Hepatic stellate cell (primary cell): ENCODE measurements around the gene SHB.
A peak's percentile ranks its signal among the peaks of the same experiment; 100 is the strongest.
"Not testable (repeated sequence)": the region's sequence is repeated elsewhere in the genome, so short reads cannot be mapped to it uniquely, and the experiment has no call there.

Experiments
- DNase-seq: peaks from one replicate; pipeline ENCODE4 v3.0.0; 2011; ENCODE audit warnings: low spot score

SHB gene

GRCh38 chr9:38062106-38062497, 6.9 kb downstream of the SHB start:
- no peak for DNase-seq

- DNase-seq: no peak
Observed at GRCh38 chr9:38061326-38061977, 7.6 kb downstream of the SHB start.

GRCh38 chr9:38060681-38061080, 8.3 kb downstream of the SHB start:
- no peak for DNase-seq

DNA sequence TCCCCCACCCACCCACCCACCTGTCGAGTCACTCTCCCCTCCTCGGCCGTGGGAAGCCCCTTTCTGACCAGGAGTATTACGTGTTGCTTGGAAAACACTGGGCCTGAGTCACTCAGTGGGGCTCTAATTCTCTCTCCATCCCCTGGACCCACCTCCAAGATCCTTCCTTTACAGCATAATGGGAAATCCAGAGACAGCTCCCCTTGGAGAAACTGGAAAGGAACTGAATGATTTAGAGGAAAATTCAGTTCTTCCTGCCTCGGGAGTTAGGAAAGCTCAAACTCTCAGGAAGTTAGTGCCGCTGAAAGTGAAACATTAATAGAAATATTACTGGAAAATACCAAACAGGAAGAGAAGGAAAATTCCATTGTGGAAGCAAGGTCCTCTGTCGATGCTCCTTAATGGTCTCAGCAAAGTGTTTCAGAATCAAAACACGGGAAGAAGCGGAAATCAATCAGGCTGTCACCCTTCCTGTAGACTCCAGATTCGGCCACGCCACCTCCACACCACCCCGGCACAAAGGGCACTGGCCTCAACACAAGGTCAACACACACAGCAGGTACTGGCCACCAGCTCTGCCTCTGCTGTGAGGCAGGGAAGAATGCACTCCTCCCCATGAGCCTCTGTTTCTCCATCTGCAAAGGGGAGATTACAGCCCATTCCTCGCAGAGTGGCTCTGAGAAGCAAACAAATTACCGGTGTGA, 9.6 kb downstream of the SHB start:
- no peak for DNase-seq

- DNase-seq: no peak
Observed at GRCh38 chr9:38058452-38059232, 10.4 kb downstream of the SHB start.

DNA sequence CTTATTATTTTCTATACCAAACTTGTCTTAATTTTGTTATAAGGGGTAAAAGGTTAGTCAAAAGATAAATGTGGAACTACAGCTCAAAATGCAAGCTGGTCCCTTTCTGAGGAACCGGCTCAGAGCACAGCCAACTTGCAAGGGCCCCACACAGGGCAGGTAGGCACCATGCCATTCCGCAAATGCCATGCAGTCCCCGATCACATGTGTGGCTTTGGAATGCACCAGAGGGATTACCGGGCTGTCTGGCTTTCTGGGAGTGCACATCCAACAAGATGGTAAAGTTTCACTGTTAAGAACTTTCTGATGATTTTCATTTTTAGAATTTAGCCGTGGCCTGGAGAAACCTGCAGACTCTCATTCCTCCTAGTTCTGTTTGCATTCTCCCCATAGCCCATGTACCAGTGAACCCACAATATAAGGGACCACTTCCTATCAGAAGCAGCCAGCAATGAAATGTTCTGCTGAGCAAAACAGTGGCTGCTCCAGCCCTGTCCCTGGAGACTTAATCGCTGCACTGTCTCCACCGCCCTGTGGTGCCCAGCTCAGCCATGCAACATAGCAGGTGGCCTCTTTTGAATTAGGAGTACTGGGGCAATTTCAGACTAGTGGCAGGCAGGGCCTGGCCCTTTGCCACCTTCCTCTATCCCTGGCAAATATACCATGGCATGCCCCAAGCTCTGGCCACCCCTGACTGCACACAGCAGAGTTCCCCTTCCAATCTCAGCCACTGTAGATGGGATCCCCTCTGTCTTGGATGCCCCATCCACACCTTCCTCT, 11.4 kb downstream of the SHB start:
- no peak for DNase-seq

- no peak for DNase-seq
Observed at GRCh38 chr9:38054653-38055052, 14.4 kb downstream of the SHB start.

DNA sequence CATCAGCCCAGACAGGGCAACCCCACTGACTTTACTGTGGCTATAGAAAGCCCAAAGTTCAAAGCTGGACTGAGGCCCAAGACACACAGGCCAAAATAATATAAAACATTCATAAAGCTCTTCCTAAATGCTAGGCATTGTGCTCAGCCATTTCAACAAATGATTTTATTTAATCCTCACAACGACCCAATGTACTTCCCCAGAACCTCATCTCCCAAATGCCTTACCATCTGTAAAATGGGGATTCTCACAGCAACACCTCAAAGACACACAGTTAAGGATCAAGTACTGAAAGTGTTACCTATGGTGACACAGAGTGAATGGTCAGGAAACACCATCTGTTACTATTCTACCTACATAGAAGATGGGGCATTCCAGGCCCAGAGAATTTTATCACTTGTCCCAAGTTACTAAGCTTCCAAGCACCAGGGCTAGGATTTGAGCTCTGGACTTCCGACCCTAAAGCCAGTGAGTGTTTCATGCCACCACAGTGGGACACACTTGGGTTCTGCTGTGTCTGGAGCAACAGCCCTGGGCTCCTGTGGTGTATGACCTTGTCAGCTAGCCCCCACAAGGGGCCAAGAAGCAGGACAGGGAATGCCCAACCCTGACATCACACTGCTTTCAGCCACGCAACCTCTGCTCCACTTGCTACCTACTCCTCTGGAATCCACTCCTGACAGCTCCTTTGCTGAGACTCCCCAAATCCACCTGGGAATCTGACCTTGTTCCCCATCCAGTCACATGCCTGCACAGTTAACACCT, 15.1 kb downstream of the SHB start:
- no peak for DNase-seq

DNA sequence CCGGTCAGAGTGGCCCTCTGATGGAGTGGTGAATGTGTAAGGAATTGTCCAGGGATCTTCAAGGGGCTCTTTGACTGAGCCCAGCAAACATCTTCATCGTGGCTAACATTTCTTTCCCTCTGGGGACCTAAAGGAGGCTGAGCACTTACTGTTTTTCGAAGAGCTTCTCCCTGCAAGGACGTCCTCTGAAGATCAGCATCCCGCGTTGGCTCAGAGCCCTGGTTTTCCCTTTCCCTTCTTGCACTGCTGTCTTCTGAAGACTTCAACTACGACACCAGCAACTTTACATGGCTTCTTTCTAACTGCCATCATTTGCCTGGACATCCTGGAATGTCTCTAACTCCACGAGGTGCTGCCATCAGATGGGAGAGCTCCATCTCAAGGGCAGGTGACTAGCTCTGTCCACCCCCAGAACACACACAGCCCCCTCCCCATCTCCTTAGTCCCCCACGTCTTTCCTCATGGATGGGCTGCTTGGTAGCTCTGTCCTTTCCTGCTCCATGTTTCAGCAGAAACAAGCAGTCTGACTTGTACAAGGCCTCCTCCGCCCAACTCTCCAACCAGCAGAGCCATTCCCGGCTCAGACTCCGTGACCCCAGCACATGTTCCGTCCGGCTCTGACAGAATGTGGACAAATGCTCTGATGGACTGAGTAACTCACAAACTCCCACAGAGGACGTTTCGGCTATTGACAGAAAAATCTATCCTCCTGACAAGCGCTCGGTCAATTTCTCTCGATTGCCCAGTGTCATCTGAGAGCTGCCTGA, 17.1 kb downstream of the SHB start:
- no peak for DNase-seq

DNA sequence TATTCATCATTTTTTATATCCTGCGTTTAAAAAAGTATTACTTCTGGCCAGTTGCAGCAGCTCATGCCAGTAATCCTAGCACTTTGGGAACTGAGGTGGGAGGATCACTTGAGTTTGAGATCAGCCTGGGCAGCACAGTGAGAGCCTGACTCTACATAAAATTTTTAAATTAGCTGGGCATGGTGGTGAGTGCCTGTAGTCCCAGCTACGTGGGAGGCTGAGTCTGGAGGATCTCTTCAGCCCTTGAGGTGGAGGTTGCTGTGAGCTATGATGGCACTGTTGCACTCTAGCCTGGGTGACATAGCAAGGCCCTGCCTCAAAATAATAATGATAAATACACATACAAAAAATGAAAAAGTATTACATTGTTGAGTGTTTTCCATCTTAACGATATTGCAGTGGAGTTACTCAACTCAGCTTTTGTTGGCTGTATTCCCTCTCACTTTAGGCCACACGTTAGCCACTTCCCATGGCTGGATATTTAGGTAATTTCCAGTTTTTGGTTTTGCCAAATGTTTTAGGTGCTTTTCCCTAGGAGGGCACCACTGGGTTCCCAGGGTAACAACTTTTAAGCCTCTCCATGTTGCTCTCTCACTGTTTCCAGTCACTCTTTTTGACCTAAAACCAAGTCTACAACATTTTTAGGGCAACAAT, 20.6 kb downstream of the SHB start:
- no peak for DNase-seq

DNA sequence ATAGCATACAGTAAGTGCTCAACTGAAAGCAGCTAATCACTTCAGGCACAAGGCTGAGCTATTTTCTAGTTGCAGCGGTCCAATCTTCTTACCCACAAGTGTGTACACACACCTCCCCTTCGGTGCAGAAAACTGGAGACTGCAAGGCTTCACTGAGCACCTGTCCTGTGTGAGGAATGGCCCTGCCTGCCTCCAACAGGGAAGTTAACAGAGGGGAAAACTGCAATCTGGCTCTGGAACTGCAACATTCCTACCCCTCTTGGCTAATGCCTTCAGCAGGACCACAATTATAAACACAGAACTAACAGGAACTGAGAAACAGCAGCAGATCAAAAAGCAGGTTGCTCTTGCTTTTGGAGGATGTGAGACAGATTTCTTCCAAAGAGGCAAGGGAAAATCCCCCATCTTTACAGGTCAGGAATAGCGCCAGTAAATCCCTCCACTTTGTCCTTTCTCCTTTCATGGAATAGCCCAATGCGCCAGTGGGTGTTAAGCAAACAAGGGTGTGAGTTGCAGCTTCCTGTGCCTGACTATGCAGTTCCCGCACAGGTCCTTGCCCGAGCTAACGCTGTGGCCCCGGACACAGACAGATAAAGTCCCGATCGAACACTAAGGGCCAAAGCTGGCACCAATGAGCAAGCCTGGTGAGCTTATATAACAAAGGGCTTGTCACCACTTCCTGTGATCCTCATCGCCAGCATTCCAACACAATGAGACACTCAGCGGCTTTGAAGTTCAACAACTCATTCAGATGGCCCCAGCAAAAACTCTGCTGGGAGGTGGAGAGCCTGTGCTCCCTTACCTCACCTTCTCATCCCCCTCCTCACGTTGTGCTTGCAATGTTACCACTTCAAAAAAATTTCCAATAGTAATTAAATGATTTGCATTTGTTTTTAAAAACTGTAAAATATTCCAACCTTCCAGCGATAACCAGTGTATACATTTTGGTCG, 21.5 kb downstream of the SHB start:
- DNase-seq: peak; percentile 84

GRCh38 chr9:38046661-38047300, 22.2 kb downstream of the SHB start:
- peak; percentile 75 for DNase-seq

GRCh38 chr9:38045939-38046338, 23.1 kb downstream of the SHB start:
- not testable (repeated sequence) for DNase-seq

GRCh38 chr9:38044706-38045105, 24.3 kb downstream of the SHB start:
- no peak for DNase-seq

DNA sequence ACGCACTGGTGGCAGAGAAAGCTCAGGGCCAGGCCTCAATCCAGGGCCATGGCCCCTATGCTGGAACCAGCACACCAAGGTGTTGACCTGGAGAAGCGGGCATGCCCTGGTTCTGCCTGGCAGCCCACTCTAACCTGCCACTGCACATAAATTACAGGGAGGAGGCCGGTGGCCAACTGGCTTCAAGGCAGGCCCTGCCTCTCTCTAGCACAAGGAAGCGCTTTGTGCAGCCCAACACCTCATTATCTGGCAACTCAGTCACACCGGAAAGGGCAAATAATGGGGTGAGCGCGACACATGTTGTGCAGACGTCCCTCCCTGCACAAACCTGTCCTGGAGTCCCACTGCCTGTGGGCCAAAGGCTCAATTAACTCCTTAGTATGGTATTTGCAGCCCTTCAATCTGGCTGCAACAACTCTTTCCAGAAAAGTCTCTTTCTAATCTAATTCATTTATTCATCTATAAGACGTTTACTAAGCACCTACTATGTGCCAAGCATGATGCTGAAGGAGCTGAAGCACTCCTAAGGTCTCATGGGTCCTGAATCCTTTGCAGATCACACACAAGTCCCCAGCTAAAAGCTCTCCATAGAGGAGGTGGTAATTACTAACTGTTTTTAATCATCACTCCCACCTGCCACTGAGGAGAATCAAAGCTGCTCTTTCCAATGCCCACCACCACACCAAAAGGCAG, 24.9 kb downstream of the SHB start:
- no peak for DNase-seq

GRCh38 chr9:38042626-38043357, 26.2 kb downstream of the SHB start:
- DNase-seq: no peak

GRCh38 chr9:38041564-38042243, 27.3 kb downstream of the SHB start:
- DNase-seq: no peak
